SK-N-SH treated with all-trans-retinoic acid at 6 μM for 48 hours (cell line): ENCODE data around the gene SPNS1.

ENCODE experiments used
- ARNTL ChIP-seq: fragments of 450-650 bp; formaldehyde crosslinking; IDR thresholded peaks from 2 replicates; pipeline ENCODE4 v1.5.0; 2020; ENCODE audit warnings: low read depth, mild to moderate bottlenecking, moderate library complexity, borderline replicate concordance
- PPARA ChIP-seq: fragments of 250-450 bp; sonication (Bioruptor Pico); IDR thresholded peaks from 2 replicates; pipeline ENCODE4 v1.5.0; 2020; ENCODE audit warnings: mild to moderate bottlenecking, borderline replicate concordance
- RARB ChIP-seq: fragments of 250-450 bp; sonication (Bioruptor Pico); IDR thresholded peaks from 2 replicates; pipeline ENCODE4 v1.8.0; 2021; ENCODE audit warnings: mild to moderate bottlenecking, moderate library complexity
- TCF4 ChIP-seq: fragments of 250-450 bp; sonication (Bioruptor Pico); IDR thresholded peaks from 2 replicates; pipeline ENCODE4 v1.8.0; 2021; ENCODE audit warnings: mild to moderate bottlenecking, moderate library complexity, borderline replicate concordance
- ZC3H10 ChIP-seq: fragments of 250-450 bp; sonication (Bioruptor Pico); IDR thresholded peaks from 2 replicates; pipeline ENCODE4 v1.5.1; 2021; ENCODE audit warnings: mild to moderate bottlenecking, moderate library complexity
- ZFP3 ChIP-seq: fragments of 250-450 bp; sonication (Bioruptor Pico); IDR thresholded peaks from 2 replicates; pipeline ENCODE4 v1.5.0; 2020; ENCODE audit warnings: mild to moderate bottlenecking, moderate library complexity
- ZFP30 ChIP-seq: fragments of 450-650 bp; formaldehyde crosslinking; IDR thresholded peaks from 2 replicates; pipeline ENCODE4 v1.5.0; 2022; ENCODE audit warnings: mild to moderate bottlenecking, moderate library complexity
- ZNF565 ChIP-seq: fragments of 450-650 bp; formaldehyde crosslinking; conservative IDR thresholded peaks from 2 replicates; pipeline ENCODE4 v1.5.0; 2020; ENCODE audit warnings: low read depth, mild to moderate bottlenecking, moderate library complexity
- TF ChIP-seq, protein P1 (sequence below): fragments of 250-450 bp; sonication (Bioruptor Pico); IDR thresholded peaks from 2 replicates; pipeline ENCODE4 v1.5.0; 2020; ENCODE audit warnings: mild to moderate bottlenecking, moderate library complexity
- TF ChIP-seq, protein P2 (sequence below): fragments of 250-450 bp; sonication (Bioruptor Pico); IDR thresholded peaks from 2 replicates; pipeline ENCODE4 v1.5.1; 2020; ENCODE audit warnings: low read depth, mild to moderate bottlenecking, moderate library complexity
- TF ChIP-seq, protein P3 (sequence below): fragments of 250-450 bp; sonication (Bioruptor Pico); IDR thresholded peaks from 2 replicates; pipeline ENCODE4 v1.8.0; 2020; ENCODE audit warnings: mild to moderate bottlenecking, moderate library complexity, borderline replicate concordance
- TF ChIP-seq, protein P4 (sequence below): fragments of 250-450 bp; sonication (Bioruptor Pico); IDR thresholded peaks from 2 replicates; pipeline ENCODE4 v1.8.0; 2021; ENCODE audit warnings: low read depth, mild to moderate bottlenecking, moderate library complexity, borderline replicate concordance

DNA sequence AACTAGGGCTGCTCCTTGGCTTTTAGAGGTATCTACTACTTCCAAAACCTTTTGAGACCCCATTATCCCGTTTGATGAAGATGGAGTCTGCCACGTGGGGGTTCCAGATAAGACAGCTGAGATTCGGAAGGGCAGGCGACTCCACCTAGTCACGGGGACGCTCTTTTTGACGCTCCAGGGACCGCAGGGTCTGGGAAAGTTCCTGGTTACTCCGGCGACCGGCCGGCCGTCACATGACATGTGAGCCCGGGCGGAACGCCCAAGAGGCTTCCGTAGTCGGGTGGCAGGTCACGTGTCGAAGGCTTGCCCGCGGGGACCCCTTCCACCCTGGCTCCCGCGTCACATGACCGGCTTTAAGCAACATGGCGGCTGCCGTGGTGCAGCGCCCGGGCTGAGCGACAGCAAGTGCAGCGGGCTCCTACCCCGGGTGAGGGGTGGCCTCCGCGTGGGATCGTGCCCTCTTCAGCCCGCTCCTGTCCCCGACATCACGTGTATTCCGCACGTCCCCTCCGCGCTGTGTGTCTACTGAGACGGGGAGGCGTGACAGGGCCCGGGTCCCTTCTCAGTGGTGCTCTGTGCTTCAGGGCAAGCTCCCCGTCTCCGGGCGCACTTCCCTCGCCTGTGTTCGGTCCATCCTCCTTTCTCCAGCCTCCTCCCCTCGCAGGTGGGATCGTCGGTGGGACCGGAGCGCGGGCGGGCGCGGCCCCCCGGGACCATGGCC is at the start of gene SPNS1:
- no peak for TF ChIP-seq ZC3H10 (CRISPR knock-in tag)
- no peak for TF ChIP-seq ZFP30
- TF ChIP-seq, protein P1, sequence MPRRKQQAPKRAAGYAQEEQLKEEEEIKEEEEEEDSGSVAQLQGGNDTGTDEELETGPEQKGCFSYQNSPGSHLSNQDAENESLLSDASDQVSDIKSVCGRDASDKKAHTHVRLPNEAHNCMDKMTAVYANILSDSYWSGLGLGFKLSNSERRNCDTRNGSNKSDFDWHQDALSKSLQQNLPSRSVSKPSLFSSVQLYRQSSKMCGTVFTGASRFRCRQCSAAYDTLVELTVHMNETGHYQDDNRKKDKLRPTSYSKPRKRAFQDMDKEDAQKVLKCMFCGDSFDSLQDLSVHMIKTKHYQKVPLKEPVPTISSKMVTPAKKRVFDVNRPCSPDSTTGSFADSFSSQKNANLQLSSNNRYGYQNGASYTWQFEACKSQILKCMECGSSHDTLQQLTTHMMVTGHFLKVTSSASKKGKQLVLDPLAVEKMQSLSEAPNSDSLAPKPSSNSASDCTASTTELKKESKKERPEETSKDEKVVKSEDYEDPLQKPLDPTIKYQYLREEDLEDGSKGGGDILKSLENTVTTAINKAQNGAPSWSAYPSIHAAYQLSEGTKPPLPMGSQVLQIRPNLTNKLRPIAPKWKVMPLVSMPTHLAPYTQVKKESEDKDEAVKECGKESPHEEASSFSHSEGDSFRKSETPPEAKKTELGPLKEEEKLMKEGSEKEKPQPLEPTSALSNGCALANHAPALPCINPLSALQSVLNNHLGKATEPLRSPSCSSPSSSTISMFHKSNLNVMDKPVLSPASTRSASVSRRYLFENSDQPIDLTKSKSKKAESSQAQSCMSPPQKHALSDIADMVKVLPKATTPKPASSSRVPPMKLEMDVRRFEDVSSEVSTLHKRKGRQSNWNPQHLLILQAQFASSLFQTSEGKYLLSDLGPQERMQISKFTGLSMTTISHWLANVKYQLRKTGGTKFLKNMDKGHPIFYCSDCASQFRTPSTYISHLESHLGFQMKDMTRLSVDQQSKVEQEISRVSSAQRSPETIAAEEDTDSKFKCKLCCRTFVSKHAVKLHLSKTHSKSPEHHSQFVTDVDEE (CRISPR knock-in tag): peak; percentile 49; the same call in 1 of the 2 replicates
- TF ChIP-seq, protein P2, sequence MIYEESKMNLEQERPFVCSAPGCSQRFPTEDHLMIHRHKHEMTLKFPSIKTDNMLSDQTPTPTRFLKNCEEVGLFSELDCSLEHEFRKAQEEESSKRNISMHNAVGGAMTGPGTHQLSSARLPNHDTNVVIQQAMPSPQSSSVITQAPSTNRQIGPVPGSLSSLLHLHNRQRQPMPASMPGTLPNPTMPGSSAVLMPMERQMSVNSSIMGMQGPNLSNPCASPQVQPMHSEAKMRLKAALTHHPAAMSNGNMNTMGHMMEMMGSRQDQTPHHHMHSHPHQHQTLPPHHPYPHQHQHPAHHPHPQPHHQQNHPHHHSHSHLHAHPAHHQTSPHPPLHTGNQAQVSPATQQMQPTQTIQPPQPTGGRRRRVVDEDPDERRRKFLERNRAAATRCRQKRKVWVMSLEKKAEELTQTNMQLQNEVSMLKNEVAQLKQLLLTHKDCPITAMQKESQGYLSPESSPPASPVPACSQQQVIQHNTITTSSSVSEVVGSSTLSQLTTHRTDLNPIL (CRISPR knock-in tag): no peak
- no peak; the same call in 1 of the 2 replicates for TF ChIP-seq ARNTL (CRISPR knock-in tag)
- no peak for TF ChIP-seq PPARA
- TF ChIP-seq, protein P3, sequence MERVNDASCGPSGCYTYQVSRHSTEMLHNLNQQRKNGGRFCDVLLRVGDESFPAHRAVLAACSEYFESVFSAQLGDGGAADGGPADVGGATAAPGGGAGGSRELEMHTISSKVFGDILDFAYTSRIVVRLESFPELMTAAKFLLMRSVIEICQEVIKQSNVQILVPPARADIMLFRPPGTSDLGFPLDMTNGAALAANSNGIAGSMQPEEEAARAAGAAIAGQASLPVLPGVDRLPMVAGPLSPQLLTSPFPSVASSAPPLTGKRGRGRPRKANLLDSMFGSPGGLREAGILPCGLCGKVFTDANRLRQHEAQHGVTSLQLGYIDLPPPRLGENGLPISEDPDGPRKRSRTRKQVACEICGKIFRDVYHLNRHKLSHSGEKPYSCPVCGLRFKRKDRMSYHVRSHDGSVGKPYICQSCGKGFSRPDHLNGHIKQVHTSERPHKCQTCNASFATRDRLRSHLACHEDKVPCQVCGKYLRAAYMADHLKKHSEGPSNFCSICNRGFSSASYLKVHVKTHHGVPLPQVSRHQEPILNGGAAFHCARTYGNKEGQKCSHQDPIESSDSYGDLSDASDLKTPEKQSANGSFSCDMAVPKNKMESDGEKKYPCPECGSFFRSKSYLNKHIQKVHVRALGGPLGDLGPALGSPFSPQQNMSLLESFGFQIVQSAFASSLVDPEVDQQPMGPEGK: no peak
- TF ChIP-seq RARB: no peak
- no peak for TF ChIP-seq ZNF565 (CRISPR knock-in tag)
- TF ChIP-seq TCF4 (CRISPR knock-in tag): no peak
- TF ChIP-seq, protein P4, sequence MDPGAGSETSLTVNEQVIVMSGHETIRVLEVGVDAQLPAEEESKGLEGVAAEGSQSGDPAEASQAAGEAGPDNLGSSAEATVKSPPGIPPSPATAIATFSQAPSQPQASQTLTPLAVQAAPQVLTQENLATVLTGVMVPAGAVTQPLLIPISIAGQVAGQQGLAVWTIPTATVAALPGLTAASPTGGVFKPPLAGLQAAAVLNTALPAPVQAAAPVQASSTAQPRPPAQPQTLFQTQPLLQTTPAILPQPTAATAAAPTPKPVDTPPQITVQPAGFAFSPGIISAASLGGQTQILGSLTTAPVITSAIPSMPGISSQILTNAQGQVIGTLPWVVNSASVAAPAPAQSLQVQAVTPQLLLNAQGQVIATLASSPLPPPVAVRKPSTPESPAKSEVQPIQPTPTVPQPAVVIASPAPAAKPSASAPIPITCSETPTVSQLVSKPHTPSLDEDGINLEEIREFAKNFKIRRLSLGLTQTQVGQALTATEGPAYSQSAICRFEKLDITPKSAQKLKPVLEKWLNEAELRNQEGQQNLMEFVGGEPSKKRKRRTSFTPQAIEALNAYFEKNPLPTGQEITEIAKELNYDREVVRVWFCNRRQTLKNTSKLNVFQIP (CRISPR knock-in tag): no peak
- TF ChIP-seq ZFP3 (CRISPR knock-in tag): 0 out of 2 replicates have a peak, but pooled peaks have one; percentile 19
